GM18861 (cell line): ENCODE data around the gene LIMA1.
"Not testable (repeated sequence)": the region's sequence is repeated elsewhere in the genome, so short reads cannot be mapped to it uniquely, and the experiment has no call there.

Source experiments
- ATAC-seq: cut with Tn5 transposase; IDR thresholded peaks from one replicate; pipeline ENCODE4 v1.9.1; 2021; ENCODE audit not compliant: unreplicated experiment

Gene LIMA1

DNA sequence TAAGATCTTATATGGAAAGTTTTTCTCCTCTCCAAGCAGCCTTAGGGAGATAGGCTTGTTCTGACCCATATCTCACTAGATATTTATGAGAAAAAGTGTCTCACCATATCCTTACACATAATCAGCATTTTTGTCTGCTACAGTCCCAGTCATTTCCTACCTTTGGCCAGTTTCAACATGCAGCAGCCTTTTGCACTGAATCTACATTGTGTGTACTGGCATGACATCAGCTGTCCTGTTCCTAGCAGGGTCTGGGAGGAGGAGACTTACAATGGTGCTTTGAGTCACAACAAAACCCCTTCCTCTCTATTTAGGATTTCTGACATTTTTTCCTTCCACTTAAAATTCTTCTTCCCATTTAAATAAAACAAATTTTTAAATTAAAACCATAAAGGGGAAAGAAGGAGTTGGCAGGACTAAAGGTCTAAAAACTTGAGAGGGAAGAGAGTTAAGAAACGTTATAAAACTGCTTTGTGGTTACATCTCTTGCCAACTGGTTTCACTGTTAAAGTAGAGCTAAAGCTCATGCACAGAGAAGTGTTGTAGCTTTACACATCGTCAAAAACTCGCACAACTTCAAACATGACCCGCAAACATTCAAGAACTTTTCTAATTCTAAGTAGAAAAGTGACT, 62.8 kb downstream of the LIMA1 start:
- peak; percentile 41 for ATAC-seq

DNA sequence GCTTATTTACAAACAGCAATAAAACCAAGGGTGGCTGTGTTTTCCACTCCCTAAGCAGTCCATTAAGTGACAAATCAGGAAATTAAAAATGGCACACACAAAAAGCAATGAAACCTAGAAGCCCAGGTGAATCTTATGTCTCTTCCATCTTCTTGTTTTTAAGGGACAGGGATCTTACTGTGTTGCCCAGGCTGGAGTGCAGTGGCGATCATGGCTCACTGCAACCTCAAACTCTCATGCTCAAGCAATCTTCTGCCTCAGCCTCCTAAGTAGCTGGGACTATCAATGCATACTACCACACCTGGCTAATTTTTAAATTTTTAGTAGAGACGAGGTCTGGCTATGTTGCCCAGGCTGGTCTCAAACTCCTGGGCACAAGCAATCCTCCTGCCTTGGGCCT, 63.8 kb downstream of the LIMA1 start:
- no peak for ATAC-seq

DNA sequence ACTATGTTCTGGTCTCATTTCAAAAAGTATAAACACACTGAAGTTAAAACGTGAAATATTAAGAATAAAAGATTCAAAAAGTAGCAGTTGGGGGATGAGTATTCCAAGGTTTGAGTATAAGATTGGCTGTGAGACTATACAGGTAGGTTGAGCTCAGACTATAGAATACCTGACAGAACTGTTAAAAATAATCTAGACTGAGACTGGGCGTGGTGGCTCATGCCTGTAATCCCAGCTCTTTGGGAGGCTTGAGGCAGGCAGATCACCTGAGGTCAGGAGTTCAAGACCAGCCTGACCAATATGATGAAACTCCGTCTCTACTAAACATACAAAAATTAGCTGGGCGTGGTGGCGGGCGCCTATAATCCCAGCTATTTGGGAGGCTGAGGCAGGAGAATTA, 64.3 kb downstream of the LIMA1 start:
- not testable (repeated sequence) for ATAC-seq

DNA sequence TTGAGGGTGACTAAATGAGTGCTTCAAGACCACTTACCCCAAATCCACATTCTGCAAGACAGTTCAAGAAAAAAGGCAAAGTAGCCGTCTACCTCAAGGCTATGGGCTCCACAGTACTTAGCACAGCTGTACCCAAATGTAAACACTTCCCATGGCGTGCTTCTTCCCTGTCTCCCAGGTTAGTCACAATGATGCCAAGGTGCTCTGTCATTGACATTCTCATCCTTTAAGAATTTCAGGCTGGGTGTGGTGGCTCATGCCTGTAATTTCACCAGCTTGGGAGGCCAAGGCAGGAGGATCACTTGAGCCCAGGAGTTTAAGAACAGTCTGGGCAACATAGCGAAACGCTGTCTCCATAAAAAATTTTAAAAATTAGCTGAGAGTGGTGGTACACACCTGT, 64.9 kb downstream of the LIMA1 start:
- no peak for ATAC-seq

DNA sequence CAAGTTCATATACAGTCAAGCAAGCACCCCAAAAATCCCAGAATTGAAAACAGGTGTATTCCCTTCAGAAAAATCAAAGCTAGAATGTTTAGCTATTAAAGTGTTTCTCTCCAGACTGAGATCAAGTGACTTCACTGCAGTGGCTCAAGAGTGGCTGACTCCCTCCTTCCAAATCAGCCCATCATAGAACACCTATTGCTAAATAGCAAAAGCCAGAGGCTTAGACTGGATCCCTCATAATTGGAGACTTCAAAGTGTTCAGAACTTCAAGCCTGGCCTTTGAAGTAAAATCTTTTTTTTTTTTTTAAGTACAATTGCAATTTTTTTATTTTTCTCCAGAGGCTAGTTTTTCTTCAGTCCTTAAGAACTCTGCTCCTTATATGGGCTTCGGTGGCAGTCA, 66.1 kb downstream of the LIMA1 start:
- no peak for ATAC-seq

DNA sequence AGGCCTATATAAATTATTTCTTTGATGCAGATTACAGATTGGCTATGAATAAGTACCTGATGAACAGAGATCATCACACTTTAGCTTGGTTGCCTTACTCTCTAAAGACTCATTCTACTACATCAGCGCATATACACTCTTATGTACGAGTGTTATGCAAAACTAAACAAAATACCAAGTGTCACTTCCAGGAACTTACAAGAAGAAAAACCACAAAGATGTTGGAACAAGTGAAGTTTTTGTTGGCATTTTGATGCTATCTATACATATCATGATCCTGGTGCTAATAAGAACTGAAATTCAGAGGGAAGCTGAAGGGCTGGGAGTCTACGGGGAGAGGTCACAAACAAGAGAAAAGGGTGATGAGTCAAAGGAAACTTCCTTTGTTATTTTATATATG, 68.3 kb downstream of the LIMA1 start:
- ATAC-seq: no peak

DNA sequence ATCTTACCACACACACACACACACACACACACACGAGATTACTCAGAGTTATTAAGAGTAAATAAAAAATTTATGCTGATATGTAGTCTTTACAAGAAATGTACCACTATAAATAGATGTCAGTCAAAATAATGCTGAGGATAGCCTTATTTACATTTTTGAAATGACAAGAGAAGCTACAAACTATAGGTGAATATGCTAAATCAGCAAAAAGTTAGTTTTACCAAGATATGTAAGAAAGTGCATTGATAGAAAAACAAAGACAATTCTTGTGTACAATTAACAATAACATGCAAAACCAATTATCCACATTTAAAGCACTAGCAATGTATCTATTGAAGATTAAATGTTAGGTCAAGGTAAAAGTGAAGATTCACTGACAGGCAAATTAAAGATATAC, 69.3 kb downstream of the LIMA1 start:
- no peak for ATAC-seq

DNA sequence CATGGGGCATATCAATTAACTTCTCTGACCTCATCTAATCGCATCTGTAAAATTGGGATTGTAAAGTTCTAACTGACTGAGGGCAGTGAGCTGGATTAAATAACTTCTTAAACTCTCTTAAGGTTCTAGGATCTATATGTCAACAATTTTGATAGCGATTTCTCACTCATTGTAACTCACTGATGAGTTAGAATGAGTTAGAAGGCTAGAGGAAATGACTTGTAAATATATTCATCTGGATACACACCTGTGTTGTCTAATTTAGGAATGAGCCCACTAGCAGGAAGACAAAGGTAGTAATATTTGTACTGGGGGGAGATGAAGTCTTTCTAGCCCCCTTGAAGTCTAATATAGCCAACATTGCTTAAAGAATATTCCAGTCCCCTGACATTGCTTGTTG, 69.9 kb downstream of the LIMA1 start:
- ATAC-seq: no peak

DNA sequence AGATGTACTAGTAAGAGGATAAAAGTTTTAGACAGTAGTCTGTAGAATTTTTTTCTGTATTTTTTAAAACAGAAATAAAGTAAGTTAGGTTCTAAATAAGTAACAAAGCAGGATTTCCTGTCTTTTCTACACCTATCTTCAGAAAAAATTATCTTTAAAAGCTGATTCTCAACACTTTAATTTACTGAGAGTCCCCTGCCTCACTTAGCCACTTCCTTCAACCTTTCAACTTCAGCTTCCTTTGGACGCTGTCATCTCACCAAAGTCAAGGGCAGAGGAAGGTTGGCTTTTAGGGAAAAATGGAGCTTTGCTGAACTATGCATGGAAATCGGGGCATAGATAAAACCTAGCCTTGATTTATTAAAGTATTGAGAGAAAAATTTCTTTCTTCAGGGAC, 71.3 kb downstream of the LIMA1 start:
- no peak for ATAC-seq

DNA sequence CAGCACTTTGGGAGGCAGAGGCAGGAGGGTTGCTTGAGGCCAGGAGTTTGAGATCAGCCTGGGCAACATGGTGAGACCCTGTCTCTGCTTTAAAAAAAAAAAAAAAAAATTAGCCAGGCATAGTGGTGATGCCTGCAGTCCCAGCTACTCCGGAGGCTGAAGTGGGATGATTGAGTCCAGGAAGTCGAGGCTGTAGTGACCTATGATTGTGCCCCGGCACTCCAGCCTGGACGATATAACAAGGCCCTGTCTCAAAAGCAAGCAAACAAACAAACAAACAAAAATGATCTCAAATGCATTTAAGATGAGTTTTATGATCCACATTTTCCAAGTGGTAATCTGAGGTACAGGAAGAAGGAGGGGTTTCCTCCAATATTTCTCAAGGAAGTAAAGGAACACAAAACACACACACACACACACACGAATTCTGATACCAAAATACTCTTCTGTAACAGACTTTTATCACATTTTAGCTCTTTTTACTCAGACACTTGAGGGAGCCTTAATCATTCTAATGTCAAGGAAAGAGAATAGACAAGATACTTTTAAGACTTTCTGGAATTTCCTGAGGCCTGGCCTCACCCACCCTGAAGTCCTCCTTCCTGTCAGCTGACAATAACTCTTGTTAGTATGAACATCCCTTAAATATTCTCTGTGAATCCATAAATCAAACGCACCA, 71.8 kb downstream of the LIMA1 start:
- no peak for ATAC-seq

DNA sequence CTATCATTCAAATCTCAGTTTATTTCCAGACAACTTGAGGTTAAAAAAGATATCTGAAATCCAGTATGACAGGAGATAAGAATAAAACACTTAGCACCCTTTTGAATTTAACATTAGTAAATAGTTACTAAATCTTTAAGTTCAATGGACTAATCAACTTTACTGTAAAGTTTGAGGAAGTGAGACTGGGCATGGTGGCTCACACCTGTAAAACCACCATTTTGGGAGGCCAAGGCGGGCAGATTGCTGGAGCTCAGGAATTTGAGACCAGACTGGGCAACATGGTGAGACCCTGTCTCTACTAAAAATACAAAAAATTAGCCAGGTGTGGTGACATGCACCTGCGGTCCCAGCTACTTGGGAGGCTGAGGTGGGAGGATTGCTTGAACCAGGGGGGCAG, 75.9 kb downstream of the LIMA1 start:
- no peak for ATAC-seq

DNA sequence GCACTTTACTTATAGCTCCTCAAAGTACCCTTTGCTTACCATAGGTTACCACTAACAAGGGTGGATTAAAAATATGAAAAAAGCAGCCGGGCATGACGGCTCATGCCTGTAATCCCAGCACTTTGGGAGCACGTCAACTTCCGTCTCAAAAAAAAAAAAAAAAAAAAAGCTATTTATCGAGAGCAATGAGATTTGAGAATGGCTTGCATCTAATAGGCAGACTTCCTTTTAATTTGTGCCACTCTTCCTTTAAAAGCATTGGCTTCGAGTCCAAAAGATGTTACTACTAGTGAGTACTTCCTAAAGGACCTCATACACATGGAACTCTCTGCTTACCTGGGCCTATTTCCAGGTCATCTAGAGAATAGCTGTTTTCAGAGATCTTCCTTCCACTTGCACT, 77.7 kb downstream of the LIMA1 start:
- ATAC-seq: no peak

DNA sequence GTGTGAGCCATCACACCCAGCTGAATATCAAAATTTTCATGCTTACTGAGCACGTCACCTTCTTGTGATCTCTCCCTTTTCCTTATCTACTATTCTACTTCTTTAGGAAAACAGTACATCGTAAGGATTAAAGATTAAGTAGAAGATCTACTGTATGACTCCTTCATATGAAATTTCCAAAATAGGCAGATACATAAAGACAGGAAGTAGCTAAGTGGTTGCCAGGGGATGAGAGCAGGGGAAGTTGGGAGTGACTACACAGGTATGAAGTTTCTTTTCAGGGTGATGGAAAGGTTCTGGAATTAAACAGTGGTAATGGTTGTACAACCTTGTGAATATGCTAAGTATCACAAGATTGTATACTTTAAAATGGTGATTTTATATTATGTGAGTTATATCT, 79.6 kb downstream of the LIMA1 start:
- ATAC-seq: no peak

DNA sequence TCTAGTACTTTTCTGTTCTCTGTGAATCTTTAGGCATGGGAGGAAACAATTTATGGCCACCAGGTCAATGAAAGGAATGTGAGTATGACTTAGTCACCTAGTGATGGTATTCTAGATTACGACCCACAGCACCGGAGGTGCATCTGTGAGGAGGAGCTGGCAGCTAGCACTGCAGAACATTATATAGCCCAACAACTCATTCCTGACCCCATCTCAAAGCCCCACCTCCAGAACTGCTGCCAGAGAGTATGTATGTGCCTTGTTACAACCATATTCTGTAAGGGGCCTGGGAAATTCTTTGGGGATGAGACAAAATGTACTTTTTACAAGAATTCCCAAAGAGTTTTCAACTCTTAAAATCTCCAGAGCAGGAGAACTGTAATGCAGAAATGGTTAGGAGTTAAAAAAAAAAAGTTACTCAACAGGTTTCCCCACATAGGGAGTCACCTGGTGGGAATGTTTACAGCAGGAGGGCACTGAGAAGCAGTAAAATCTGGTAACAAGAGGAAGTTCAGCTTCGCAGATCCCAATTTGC, 81.3 kb downstream of the LIMA1 start:
- no peak for ATAC-seq

DNA sequence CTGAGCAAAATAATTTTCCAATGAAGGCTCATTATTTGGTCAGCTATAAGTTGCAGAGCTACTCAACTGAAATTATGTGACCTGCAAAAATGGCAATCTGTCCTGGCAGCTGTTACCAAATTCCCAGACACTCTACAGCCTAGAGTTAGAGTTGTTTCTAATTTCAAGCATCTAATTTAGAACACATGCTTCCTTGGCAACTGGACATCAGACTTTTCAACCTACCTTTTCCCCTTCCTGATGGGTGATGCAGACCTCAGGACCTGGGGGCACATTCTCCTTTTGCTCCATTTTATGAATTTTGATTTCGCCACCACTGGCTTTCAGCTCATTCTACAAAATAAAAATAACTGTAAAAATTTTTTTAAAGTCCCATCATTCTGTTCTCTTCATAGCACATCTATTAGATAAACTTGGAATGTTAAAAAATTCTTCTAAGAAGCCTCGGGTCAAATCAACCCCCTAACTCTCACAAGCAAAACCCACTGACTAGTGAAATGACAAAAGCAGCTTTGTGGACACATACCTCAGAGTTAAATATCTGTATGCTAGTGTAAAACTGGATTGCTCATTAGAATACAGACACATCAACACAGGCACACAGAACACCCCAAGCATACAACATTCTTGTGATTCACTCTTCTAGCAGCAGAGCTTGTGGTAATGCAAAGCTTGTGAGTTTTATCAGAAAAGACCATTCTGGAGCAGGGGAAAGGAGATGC, 82.6 kb downstream of the LIMA1 start:
- ATAC-seq: no peak

DNA sequence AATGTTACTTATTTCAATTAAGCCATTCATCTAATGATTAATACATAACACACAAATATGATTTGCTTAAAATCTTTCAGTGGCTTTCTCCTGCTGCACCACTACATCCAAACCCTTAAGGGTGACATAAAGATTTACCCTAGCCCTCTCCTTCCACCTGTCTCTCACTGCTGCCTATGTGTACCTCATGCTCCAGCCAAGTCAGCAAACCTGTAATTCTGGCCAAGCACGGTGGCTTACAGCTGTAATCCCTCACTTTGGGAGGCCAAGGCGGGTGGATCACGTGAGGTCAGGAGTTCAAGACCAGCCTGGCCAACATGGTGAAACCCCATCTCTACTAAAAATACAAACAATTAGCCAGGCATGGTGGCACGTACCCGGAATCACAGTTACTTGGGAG, 84.5 kb downstream of the LIMA1 start:
- no peak for ATAC-seq

DNA sequence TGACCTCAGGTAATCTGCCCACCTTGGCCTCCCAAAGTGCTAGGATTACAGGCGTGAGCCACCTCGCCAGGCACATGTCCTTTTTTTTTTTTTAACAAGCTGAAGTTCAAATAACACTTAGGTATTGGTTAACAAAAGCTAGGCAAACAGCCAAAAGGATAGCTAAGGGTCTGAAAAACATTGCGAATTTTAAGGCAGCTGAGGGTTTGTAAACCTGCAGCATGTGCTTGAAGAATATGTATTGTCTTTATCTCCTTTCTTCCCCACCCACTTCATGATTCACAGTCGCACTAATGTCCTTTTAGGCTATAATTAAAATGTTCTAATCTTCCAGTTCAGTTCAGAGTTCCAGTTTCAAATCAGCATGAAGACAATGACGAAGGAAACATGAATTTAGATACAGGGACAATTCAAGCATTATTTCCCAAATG, 86.0 kb downstream of the LIMA1 start:
- no peak for ATAC-seq

DNA sequence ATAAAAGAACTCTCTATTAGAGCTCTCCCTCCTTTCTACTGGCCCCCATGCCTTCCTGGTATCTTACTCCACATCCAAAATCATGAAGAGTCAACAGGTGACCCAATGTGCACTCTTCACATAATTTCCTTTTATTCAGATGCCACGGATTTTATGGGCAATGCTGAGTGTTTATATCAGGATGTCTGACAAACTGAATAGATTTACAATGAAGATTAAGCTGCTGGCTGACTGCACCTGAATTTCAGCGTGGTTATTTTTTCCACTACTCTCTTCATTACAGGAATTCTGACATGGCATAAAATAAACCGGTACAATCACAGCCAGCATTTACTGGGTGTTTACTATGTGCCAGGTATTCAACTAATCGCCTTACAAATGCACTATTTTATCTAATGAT, 86.8 kb downstream of the LIMA1 start:
- no peak for ATAC-seq

DNA sequence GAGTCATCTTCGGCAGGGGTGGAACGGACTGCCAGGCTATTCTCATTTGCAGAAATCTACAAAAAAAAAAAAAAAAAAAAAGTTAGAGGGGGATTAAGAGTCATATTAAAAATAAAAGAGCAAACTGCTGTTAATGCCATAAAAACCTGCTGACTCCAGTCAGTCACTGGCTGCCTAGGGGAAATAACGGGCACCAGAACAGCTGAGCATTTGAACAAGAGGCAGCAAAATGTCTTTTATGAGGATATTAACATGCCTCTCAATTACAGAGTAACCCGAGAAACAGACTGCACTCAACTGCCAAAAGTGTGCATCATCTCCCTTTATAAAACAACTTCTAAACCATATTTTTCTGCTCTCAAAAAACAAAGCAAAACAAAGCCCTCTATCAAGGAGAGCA, 87.5 kb downstream of the LIMA1 start:
- no peak for ATAC-seq

DNA sequence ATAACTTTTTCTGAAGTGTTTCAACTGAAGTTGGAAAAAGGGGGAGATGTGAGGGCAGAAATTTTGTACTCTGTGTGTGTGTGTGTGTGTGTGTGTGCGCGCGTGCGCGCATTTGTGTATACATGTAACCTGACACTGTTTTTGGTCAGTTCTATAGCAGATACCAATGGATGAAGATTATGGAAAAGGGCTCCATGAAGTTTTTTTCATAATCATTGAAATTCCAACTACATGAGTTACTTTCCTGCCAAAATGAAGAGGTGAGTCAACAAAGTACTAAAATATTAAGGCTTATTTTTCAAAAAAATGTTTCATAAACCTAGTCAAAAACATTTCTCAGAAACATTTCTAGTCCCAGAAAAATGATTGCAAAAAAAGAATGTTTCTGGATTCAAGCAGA, 90.4 kb downstream of the LIMA1 start:
- ATAC-seq: no peak

DNA sequence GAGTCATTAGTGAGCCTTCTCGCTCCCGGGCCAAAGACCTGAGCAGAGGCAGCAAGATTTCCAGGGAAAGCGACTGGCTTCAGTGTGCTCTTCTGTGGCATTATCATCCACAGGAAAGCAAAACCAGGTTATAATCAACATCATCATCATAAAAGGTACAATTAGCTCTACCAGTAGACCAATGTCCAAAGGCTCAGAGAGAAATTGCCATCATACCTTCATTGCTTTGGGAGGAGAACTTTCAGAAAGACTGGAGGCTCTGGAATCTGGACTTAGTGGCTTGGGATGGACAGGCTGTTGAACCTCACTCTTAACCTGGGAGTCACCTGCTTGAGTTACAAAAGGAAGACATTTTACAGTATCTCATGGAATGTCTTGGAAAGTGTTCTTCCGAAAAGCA, 91.1 kb downstream of the LIMA1 start:
- no peak for ATAC-seq

DNA sequence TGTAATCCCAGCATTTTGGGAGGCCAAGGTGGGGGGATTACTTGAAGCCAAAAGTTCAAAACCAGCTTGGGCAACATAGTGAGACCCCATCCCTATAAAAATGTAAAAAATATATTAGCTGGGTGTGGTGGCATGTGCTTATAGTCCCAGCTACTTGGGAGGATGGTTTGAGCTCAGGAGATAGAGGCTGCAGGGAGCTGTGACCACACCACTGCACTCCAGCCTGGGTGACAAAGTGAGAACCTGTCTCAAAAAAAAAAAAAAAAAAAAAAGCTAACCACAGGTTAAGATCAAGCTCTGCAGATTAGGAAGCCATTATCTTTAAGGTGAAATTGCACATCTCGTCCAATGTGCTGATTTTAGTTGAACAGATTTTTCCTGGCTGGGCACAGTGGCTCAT, 92.5 kb downstream of the LIMA1 start:
- no peak for ATAC-seq
